C4-2B (cell line): ENCODE measurements around the gene PREX1.

Source experiments
- H3K27ac ChIP-seq: fragments of 450-650 bp; 2 replicates; pipeline ENCODE4 v1.5.1; 2017
- CTCF ChIP-seq: fragments of 450-650 bp; conservative IDR thresholded peaks from 2 replicates; pipeline ENCODE4 v1.5.1; 2017; ENCODE audit warnings: mild to moderate bottlenecking
- ZFX ChIP-seq: fragments of 450-650 bp; IDR thresholded peaks from 2 replicates; pipeline ENCODE4 v1.6.1; 2017

PREX1 gene

GRCh38 chr20:48680650-48681049 is 147.1 kb downstream of the PREX1 start:
- TF ChIP-seq ZFX: no peak
- TF ChIP-seq CTCF: no peak
- H3K27ac ChIP-seq: no peak overlapping the region

- no peak overlapping the region for H3K27ac ChIP-seq
- TF ChIP-seq ZFX (no peak), CTCF (no peak)
These were observed 148.2 kb downstream of the PREX1 start for GRCh38 chr20:48679599-48679998.

GRCh38 chr20:48679011-48679410 is 148.8 kb downstream of the PREX1 start:
- no peak for TF ChIP-seq CTCF
- no peak for TF ChIP-seq ZFX

GRCh38 chr20:48678421-48678820 is 149.4 kb downstream of the PREX1 start:
- TF ChIP-seq ZFX (no peak), CTCF (no peak)
- no peak overlapping the region for H3K27ac ChIP-seq

More at GRCh38 chr20:48679011-48679410, 148.8 kb downstream of the PREX1 start:
- H3K27ac ChIP-seq: no peak overlapping the region

GRCh38 chr20:48676795-48677460 is 150.9 kb downstream of the PREX1 start:
- H3K27ac ChIP-seq: no peak overlapping the region
- no peak for TF ChIP-seq CTCF
- TF ChIP-seq ZFX: no peak

GRCh38 chr20:48676125-48676524 is 151.7 kb downstream of the PREX1 start:
- no peak overlapping the region for H3K27ac ChIP-seq
- TF ChIP-seq CTCF (no peak), ZFX (no peak)

- no peak overlapping the region for H3K27ac ChIP-seq
- no peak for TF ChIP-seq CTCF
- no peak for TF ChIP-seq ZFX
These were observed 153.3 kb downstream of the PREX1 start for GRCh38 chr20:48674461-48674860.
